Measurements from ENCODE around the gene CHURC1.
A peak's percentile ranks its signal among the peaks of the same experiment; 100 is the strongest.

CHURC1 gene

DNA sequence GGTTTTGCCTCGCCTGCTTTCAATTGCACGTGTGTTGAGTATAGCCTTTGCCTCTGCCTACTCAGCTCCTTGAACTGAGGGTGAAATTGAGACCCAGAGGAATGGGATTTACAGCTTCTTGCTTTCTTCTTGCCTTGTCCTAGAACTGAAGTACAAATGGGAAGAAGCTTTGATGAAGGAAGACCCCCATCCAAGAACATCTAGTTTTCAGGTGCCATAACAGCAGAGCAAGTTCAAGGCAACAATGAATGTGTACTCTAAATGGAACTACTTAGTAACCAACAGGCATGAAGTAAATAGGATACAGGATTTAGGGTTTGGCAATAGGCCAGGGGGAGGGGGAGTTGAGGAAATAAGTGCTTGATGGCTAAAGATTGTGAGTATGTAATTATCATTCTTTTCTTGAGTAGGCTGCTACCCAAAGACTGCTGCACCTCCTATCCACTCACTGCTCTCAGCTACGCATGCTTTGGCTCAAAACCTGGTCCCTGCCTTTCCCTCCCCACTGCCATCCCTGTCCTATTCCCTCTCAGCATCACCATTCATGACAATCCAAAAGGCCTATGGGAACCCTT is 26.2 kb downstream of the CHURC1 start:
- no peak for DNase-seq

DNA sequence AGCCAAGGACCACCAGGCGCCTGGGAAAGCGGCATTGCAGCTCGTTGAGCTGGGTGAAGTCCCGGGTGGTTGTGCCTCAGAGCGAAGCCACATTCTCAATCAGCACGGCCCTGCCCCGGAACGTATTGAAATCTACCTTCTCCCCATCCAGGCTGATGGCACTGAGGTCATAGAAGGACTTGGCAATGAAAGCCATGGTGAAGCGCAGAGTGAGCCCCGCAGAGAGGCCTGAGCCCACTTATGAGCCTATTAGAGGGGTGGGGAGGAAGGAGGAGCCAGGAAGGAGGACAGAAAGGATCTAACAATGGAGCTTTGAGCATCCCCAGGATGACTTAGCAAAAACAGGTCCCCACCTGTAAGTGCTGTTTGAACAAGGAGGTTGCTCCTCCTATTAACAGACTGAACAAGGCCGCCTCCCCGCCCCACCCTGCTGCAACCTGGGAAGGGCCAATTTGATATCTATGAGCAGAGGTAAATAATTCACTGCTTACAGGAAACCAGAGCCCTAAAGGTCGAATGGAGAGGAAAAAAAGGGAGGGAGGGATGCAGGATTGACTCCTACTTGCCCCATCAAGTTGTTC is 28.4 kb downstream of the CHURC1 start, which contains the start of gene GPX2:
Gene GPX2, minus strand, starts transcription at position 215 of the 581 bp plus-strand sequence. Its CDS starts 19 bp downstream, at position 196.
- DNase-seq, result peak; percentile 42 to 53

DNA sequence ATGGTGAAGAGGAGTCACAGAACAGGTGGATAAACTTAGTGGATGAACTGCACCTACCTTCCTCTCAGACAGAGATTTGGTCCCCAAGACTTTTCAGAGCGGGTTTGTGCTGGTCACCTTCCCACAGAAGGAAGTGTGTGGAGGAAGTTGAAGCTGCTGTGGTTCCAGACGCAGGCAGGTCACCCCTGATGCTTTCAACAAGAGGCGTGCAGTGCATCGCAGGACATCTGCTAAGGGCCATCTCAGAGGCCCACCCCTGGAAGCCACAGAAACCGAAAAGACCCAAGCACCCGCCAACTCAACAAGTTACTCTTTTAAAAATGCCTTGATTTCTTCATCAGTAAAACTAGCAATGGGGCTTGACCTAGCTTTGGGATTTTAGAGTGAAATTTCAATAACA is 29.3 kb downstream of the CHURC1 start:
- no peak for DNase-seq

DNA sequence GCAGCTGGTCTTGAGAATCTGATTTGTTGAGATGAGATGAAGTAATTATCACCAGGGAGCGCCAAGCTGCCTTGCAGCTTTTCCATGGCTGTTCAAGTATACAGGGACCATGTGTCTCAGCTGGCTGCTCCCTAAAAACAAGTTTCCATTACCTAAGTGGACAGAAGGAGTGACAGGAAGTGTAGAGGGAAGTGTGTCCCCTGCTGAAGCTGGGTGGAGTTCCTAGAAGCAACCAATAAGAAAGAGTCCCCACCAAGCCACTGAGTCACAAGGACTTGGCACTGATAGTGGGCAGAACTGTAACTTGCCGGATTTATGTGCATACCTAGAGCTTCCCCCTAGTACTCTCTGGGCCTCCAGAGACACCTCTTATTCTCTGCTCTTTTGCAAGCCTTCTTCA is 29.8 kb downstream of the CHURC1 start:
- no peak for DNase-seq

DNA sequence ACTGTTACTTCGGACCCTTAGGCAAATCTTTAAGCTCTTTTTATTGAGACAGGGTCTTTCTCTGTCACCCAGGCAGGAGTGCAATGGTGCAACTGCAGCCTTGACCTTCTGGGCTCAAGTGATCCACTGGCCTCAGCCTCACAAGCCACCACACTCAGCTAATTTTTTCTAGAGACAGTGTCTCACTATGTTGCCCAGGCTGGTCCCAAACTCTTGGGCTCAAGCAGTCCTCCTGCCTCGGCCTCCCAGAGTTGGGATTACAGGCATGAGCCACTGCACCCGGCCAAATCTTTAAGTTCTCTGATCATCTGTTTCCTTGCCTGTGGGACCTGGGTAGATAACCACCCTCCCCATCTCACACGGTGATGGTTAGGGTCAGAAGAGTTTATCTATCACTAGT is 30.6 kb downstream of the CHURC1 start:
- DNase-seq, result no peak

DNA sequence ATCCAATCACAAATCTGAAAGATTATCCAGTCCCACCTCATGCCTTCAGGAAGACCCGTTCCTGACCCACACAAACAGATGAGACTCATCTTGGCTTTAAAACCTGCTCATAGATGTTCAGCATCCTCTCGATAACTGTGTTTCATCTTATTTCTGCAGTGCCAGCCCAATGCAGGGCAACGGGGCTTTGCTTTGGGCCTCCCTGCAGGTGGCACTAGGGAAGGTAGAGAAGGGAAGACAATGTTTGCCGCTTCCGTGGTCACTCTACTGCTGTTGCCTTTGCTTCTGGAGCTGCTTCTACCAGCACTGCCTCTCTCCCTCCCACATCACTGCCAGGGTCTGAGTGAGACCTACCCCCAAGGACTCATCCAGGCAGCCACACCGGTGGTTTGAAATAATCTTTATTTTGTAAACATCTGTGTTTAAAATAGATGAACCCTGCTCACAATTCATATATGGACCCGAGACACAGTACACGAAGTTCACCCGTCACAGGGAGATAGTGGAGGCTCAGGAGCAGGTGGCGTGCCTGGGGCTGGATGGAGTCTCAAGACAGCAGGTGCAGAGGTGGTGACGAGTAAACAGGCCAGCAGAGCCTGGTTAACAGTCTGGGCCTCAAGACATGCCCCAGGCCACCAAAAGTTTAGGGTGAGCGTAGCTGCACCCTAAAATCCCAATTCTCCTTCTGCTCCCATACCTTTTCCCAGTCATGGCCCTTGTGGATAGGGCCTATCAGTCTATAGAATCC is 31.4 kb downstream of the CHURC1 start:
- DNase-seq, result no peak

DNA sequence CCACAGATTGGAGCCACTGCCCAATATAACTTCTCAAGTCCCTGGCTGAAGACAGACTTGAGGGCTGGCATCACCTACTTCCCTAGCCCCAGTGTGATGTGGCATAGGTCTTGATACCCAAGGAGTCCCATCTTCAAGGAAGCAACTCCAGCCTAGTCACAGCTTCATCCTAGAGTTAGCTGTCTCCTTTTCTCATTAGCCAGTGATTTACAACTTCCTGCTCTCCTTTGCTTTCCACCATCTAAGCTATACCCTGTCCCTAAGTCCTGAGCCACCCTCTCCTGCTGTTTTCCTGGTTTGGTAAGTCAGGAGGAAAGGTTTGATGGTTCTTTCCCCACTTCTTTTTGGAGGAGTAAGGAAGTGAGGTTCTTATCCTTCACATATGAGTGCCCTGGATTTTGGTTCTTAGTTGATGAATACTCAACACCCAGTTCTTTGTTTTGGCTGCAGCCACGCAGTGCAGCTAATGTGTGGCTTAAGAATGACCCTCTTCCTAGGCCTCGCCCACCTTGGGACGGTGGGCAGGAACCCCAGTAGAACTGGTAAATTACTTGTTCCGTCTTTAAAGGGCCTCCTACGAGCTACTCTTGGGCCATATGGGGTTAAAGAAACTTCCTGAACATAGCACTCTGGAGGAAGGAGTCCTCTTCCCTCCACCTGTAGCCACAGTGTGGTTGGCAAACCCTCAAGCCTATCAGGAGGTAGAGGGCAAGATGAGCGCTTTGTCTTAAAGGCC is 32.2 kb downstream of the CHURC1 start:
- no peak for DNase-seq

DNA sequence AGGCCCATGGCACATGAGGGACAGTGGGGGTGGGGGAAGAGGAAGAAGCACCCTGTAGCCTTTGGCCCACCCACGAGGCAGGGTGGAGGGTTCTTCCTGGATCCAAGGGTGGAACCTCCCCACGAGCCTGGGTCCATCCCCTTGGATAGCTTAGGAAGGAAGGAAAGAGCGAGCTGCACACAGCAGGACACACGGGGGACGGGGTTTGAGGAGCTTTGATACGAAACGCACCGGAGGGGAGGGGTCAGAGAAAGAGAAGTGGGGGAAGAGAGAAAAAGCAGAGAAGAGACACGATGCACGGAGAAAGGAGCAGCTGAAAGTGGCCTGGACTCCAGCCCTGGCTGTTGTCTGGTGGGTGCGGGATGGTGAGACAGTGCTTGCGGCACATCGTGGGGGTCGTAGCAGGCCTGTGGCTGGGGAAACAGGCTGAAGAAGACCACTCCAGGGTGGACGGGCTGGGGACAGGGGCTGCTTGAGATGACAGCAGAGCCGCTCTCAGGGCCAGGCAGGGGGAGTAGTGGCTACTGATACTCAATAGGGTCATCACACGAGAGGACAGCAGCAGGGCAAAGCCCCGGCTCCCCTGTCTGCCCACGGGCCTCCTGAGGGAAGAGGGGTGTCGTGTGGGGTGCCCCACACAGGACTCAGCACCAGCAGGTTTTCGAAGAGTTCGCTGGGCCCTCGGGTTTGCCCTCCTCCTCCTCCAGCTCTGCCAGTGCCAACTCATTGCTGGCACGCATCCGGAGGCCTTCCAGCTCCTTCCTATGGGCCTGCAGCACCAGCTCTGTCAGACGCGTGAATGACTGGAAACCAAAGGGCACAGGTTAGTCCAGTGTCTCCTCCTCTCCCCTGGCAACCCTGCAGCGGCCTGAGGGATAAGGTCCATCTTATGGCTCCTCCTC is 33.7 kb downstream of the CHURC1 start:
- no peak for DNase-seq

DNA sequence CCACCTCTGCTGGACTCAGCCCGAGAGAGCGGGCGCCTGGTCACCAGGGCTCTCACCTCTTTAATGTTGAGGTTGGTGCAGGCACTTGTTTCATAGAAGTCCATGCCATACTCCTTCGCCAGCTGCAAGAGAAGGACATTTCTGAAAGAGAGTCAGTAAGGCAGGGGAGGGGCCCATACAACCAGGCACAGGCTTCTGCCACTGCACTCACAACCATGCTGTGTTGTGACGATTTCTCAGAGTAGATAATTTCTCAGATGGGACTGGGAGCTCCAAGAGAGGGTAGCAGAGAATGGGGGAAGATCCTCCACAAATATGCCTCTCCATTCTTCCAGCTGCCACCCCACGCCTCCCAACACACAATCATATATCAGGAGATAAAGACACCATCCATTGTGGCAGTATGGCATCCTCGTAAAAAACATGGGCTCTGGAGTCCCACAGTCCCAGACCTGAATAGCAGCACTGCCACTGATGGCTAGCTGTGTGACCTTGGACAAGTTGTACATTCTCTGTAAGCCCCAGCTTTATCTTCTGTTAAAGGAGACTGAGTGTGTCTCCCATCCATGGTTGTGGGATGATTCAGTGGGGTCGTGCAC is 34.5 kb downstream of the CHURC1 start:
- no peak for DNase-seq

DNA sequence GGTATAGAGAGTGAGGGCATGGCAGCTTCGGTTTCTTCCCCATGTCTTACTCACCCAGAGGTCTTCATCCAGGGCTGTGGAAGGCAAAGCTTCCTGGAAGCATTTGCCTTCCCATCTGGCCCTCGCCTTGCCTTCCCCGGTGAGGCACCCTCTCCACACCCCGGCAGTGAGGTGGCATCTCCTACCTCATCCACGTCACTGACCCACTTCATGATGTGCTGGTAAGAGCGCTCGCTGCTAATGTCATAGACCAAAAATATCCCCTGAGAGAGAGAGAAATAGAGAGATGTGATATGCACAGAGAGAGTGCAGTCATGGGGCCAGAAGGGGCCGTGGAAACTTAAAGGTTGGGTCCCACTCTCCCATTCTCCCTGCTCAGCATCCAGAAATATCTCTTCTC is 36.6 kb downstream of the CHURC1 start:
- no peak for DNase-seq

DNA sequence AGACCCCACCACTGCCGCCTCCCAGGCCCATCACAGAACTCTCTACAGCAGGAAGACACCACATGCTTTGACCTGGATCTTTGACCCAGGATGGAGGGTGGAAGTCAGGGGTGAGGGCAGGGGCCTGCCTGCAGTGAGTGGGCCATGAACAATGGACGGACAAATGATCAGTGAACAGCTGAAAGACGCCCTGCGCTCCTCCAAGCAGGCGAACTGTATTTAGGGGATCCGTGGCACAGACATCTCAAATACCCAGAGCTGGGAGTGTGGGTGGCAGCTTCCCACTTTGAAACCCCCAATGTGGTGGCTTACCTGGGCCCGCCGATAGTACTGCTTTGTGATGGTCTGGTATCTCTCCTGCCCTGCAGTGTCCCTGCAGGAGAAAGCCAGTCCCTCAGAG is 37.0 kb downstream of the CHURC1 start:
- no peak for DNase-seq

DNA sequence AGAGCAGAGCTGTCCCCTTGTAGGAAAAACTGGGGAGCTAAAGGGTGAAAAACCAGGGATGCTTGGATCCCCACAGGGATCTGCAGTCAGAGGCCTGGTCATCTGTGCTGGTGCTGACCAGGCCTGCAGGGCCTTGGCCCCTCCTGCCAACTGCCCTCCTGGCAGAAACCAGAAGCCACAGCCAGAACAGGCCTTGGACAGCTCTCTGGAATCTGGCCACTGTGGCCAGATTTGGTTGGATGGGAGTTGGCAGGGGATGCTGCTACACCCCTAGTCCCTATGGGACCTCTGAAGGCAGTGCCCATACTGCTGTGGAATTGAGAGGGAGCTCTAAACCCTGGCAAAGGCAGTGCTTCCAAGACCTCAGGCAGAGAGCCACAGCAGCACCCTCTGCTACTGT is 37.5 kb downstream of the CHURC1 start:
- no peak for DNase-seq

DNA sequence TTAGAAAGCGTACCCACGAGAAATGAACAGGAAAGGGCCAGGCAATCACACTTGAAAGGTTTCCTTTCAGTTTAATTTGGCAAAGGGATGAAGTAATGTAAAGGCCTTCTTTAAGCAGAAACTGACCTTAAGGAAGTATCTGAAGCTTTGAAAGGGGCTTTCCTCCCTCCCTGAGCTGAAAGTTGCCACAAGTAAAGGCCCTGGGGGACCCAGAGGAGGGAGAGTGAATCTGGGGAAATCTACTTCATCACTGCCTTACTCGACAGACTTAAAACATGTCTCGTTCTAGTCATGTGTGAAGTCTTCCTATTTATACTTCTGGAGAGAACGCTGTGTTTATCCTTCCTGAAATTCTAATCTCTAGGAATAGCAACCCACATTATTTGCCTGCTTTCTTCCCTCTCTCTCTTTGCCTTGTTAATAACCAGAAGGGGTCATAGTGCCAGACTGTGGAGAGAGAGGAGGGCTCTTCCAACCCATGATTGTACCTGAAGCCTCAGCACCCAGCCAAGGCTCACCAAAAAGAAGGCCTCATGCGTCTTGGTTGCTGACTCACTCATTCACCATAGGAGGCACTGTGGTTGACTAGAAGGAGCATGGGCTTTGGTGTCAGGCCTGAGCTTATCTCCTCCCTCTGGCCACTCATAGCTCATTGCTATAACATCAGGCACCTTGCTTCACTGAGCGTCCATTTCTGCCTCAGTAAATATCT is 38.5 kb downstream of the CHURC1 start:
- DNase-seq, result no peak

DNA sequence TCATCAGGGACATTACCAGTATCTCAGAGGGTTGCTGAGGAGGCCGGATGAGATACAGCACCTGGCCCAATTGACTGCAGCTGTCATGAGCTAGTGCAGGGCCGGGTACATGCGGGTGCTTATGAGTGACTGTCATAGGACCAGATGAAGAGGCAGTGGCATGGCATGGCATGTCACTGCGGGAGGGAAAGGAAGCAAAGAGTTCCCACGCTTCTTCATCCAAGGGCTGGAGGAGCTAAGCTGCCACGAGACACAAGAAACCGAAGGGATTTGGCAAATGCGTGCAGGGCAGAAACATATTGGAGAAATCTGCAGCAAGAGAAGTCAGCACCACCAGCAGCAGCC is 39.0 kb downstream of the CHURC1 start:
- no peak for DNase-seq

DNA sequence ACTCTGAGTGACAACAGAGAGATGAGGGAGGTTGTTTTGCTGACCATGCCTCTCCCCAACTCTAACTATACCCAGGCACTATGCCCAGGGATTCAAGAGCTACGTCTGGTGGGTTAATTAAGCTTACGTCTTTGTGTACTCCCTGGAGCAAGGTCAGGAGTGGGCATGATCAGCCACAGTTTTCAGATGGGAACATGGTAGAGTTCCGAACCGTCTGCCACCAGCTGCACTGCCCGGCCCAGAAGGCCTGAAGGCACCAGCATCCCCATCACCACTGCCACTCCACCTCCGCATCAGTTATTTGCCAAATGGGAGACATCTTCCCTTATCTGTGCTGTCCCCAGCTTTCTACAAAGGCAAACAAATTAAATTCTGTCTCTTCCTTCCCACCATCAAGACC is 39.4 kb downstream of the CHURC1 start:
- DNase-seq, result no peak

DNA sequence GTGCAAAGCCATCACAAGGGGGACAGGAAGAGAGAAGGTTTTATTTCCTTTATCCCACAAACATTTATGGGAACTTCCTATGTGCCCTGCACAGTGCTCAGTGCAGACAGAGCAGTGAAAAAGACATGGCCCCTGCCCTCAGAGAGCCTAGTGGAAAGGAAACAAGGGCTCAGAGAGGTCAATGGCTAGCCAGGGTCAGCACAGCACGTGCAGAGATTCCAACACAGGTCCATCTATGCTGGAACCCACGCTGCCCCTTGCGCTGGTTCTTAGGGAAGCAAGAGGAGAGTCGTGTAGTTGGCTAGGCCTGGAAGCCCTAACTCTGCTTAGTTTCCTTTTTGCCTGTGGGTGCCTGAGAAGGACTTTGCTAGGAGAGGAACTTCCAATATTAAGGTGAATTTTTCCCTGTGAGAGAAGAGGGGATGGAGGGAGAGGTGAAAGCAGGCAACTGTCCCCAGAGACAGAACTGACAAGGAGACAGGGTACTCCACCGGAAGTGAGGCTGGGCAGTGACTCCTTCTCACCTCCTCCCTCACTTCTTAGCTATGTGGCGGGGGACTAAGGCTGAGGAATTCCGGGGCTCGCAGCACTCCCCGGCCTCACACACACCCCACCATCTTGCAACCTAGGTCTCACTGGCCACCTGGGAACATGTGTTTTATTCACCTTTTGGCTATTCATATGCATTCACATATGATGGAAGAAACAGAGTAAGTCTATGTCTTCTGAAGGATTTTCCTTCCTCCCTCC is 40.4 kb downstream of the CHURC1 start:
- DNase-seq, result no peak

DNA sequence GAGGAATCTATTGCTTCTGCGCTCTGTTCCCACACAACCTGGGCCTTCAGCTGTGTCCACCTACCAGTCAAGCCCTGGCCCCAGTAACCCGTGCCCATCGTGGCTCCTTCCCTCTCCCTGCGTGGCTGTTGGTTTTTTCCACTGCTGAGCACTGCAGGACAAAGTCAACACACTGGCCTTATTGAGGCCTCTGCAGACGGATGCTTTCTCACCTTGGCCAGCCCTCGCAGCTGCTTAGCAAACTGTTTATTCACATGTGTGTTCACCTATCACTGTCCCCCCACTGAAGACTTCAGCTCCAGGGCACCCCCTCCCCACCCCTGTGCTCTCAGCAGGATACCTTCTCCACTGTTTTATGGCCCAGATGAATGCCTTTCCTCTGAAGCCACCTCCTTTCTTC is 41.0 kb downstream of the CHURC1 start:
- no peak for DNase-seq

DNA sequence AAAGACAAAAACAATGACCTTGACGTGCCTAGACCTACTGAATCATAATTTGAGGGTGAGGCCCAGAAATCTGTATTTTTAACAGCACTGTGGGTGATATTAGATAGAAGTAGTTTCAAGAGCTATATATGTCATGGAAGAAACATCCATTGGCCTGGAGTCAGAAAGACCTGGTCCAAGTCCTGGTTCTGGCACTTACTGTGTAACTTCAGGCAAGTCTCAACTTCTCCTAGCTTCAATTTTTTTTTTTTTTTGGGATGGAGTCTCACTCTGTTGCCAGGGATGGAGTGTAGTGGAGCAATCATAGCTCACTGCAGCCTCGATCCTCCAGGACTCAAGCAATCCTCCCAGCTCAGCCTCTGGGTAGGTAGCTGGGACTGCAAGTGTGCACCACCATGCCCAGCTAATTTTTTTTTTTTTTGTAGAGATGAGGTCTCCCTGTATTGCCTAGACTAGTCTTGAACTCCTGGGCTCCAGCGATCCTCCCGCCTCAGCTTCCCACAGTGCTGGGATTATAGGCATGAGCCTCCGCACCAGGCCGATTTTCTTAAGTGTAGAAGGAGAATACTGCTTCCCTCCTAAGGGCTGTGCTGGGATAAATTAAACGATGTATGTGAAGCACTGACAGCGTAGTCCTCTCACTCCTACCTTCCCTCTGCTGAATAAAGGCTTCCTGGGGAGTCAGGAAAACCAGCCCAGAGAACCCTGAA is 42.6 kb downstream of the CHURC1 start:
- no peak for DNase-seq

DNA sequence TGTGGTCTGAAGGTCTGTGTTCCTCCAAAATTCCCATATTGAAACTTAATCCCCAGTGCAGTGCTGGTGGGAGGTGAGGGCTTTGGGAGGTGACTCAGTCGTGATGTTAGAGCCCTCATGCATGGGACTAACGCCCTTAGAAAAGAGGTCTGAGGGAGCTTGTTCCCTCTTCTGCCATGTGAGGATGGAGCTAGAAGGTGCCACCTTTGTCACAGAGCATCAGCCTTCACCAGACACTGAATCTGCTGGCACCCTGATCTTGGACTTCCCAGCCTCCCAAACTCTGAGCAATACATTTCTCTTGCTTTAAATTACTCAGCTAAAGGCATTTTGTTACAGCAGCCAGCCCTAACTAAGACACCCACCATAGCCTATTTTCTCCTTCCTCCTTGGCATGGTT is 43.9 kb downstream of the CHURC1 start:
- DNase-seq, result no peak

DNA sequence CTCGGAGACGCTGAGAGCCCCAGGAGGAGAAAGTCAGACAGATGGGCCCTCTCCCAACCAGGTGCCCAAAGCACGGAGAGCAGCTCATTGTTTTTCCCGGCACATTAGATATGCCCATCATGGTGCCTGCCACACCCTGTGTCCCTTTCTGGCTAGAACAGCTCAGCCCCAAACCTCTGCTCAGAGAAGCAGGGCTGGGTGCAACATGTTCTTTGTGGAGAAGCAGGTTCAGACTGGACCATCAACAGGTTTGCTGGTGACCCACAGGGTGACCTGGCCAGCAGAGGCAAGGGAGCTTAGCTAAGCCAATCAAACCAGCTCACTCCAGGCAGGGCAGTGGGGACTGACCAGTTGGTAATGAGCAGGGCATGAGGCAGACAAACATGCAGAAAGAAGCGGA is 44.5 kb downstream of the CHURC1 start:
- no peak for DNase-seq
